H1 (cell line): ENCODE measurements around the gene TAGLN3. TPM values are rescaled to one million over a fixed set of nuclear protein-coding genes. Genes with fewer than 3 reads are reported as not detected.

Source experiments
- CTCF ChIA-PET: fragments of 300-600 bp; sonication (Branson Sonifier 250); formaldehyde crosslinking; loops from one replicate; lab custom pipeline; 2021; ENCODE audit not compliant: partially characterized antibody; lab: Charles Lee
- POLR2A ChIA-PET: fragments of 300-600 bp; sonication (Branson Sonifier 250); formaldehyde crosslinking; loops from one replicate; lab custom pipeline; 2021; ENCODE audit warnings: inconsistent platforms; ENCODE audit not compliant: partially characterized antibody; lab: Charles Lee
- DNase-seq, 2 experiments: peaks; one replicate each; pipeline versions ENCODE4 v3.0.0 to v3.0.0-alpha.2; 2010 to 2022; ENCODE audit warnings: low spot score in 2 of 2, low read depth in 1 of 2, mixed read lengths in 1 of 2
- FAIRE-seq: peaks from 2 replicates; lab custom pipeline; 2011; peaks lifted over from hg19 to GRCh38; lab: Jason Lieb, UNC
- H2AFZ ChIP-seq: 2 replicates; pipeline ENCODE4 v1.8.1; 2012; ENCODE audit warnings: low read length, inconsistent platforms
- H2AK5ac ChIP-seq: 2 replicates; pipeline ENCODE4 v1.6.1; 2013; ENCODE audit warnings: low read depth, low read length
- H2BK120ac ChIP-seq: replicated peaks from 2 replicates; pipeline ENCODE3; 2013; ENCODE audit warnings: low read depth, low read length, inconsistent platforms
- H2BK12ac ChIP-seq: 2 replicates; pipeline ENCODE4 v1.6.1; 2013; ENCODE audit warnings: low read depth, low read length
- H2BK15ac ChIP-seq: 2 replicates; pipeline ENCODE4 v1.6.1; 2013; ENCODE audit warnings: low read length
- H2BK20ac ChIP-seq: 2 replicates; pipeline ENCODE4 v1.6.1; 2013; ENCODE audit warnings: low read length
- H2BK5ac ChIP-seq: 2 replicates; pipeline ENCODE4 v1.6.1; 2013; ENCODE audit warnings: low read depth, low read length
- H3K14ac ChIP-seq: 2 replicates; pipeline ENCODE4 v1.6.1; 2013; ENCODE audit warnings: inconsistent platforms; ENCODE audit not compliant: insufficient read length
- H3K18ac ChIP-seq: 2 replicates; pipeline ENCODE4 v1.6.1; 2013; ENCODE audit warnings: low read length; ENCODE audit errors: extremely low read depth
- H3K23ac ChIP-seq: 2 replicates; pipeline ENCODE4 v1.6.1; 2013; ENCODE audit warnings: inconsistent platforms; ENCODE audit not compliant: insufficient read length
- H3K23me2 ChIP-seq: 2 replicates; pipeline ENCODE4 v1.6.1; 2013; ENCODE audit warnings: low read depth, low read length
- H3K27ac ChIP-seq: 2 replicates; pipeline ENCODE4 v1.6.1; 2011; ENCODE audit warnings: low read depth, low read length, inconsistent platforms
- H3K27me3 ChIP-seq, 4 experiments: replicated peaks in 1 of 4; 1 replicate in 1 of 4; 2 replicates in 3 of 4; pipeline versions ENCODE4 v1.6.1 to v1.8.1; 2011 to 2013; ENCODE audit warnings: low read length in 3 of 4, mild to moderate bottlenecking in 3 of 4, inconsistent platforms in 2 of 4, mixed read lengths in 2 of 4, moderate library complexity in 1 of 4; ENCODE audit not compliant: control insufficient read depth in 3 of 4, insufficient read depth in 3 of 4; ENCODE audit errors: extremely low read depth in 1 of 4
- H3K36me3 ChIP-seq, 4 experiments: 2 replicates each; pipeline versions ENCODE4 v1.6.1 to v1.8.1; 2011 to 2013; ENCODE audit warnings: mild to moderate bottlenecking in 4 of 4, low read length in 3 of 4, moderate library complexity in 2 of 4, control low read depth in 1 of 4, inconsistent platforms in 1 of 4; ENCODE audit not compliant: insufficient read depth in 4 of 4, control insufficient read depth in 2 of 4
- H3K4ac ChIP-seq: replicated peaks from 2 replicates; pipeline ENCODE3; 2013; ENCODE audit warnings: low read length, low read depth, mixed read lengths, inconsistent platforms; ENCODE audit not compliant: insufficient read length
- H3K4me1 ChIP-seq, 4 experiments: replicated peaks in 1 of 4; 1 replicate in 1 of 4; 2 replicates in 3 of 4; pipeline versions ENCODE4 v1.6.1 to v1.8.1; 2011 to 2013; ENCODE audit warnings: low read length in 3 of 4, inconsistent platforms in 2 of 4, mixed read lengths in 1 of 4; ENCODE audit not compliant: insufficient read depth in 4 of 4, control insufficient read depth in 3 of 4
- H3K4me2 ChIP-seq, 2 experiments: 2 replicates each; pipeline versions ENCODE4 v1.6.1 to v1.8.1; 2011 to 2013; ENCODE audit warnings: low read depth in 2 of 2, low read length in 2 of 2, control low read depth in 1 of 2, inconsistent platforms in 1 of 2, mild to moderate bottlenecking in 1 of 2; ENCODE audit not compliant: insufficient read depth in 1 of 2
- H3K4me3 ChIP-seq, 4 experiments: fragments of 200-600, 300-600 bp in 1 of 4; sonication (generic), shearing (Covaris generic), sonication (Bioruptor Twin) in 1 of 4; 2 replicates each; pipeline versions ENCODE4 v1.5.1 to v1.8.1; 2011 to 2016; ENCODE audit warnings: low read length in 4 of 4, low read depth in 3 of 4, control low read depth in 2 of 4, inconsistent platforms in 2 of 4, mild to moderate bottlenecking in 2 of 4, mixed read lengths in 1 of 4, moderate library complexity in 1 of 4; ENCODE audit not compliant: insufficient read depth in 2 of 4; ENCODE audit errors: extremely low read depth in 1 of 4
- H3K56ac ChIP-seq: replicated peaks from 2 replicates; pipeline ENCODE3; 2013; ENCODE audit warnings: low read depth, mild to moderate bottlenecking, mixed read lengths, low read length, inconsistent platforms; ENCODE audit not compliant: insufficient read length
- H3K79me1 ChIP-seq: 2 replicates; pipeline ENCODE4 v1.6.1; 2013; ENCODE audit warnings: low read depth, low read length, control low read depth
- H3K79me2 ChIP-seq, 2 experiments: 2 replicates each; pipeline versions ENCODE4 v1.6.1 to v1.8.1; 2012 to 2013; ENCODE audit warnings: low read length in 2 of 2, mild to moderate bottlenecking in 2 of 2, inconsistent platforms in 1 of 2; ENCODE audit not compliant: insufficient read depth in 2 of 2, control insufficient read depth in 1 of 2
- H3K9ac ChIP-seq, 4 experiments: replicated peaks in 1 of 4; 1 replicate in 1 of 4; 2 replicates in 3 of 4; pipeline versions ENCODE4 v1.6.1 to v1.8.1; 2011 to 2013; ENCODE audit warnings: low read depth in 3 of 4, low read length in 3 of 4, control low read depth in 2 of 4, mild to moderate bottlenecking in 2 of 4, moderate library complexity in 2 of 4, inconsistent platforms in 1 of 4; ENCODE audit errors: extremely low read depth in 1 of 4
- H3K9me3 ChIP-seq, 2 experiments: 2 replicates each; pipeline versions ENCODE4 v1.6.1 to v1.8.1; 2012 to 2013; ENCODE audit warnings: mild to moderate bottlenecking in 2 of 2, moderate library complexity in 2 of 2, control low read depth in 1 of 2, inconsistent platforms in 1 of 2, low read depth in 1 of 2, low read length in 1 of 2, mixed read lengths in 1 of 2; ENCODE audit not compliant: insufficient read depth in 2 of 2
- H4K20me1 ChIP-seq, 2 experiments: replicated peaks in 1 of 2; 2 replicates each; pipeline versions ENCODE3 to v1.8.1; 2011 to 2013; ENCODE audit warnings: inconsistent platforms in 2 of 2, low read length in 2 of 2, mild to moderate bottlenecking in 1 of 2; ENCODE audit not compliant: insufficient read depth in 2 of 2, control insufficient read depth in 1 of 2
- H4K5ac ChIP-seq: 2 replicates; pipeline ENCODE4 v1.6.1; 2013; ENCODE audit warnings: low read length, low read depth, mixed read lengths, inconsistent platforms; ENCODE audit not compliant: insufficient read length
- H4K8ac ChIP-seq: 2 replicates; pipeline ENCODE4 v1.8.0; 2013; ENCODE audit warnings: mild to moderate bottlenecking, moderate library complexity, low read length, inconsistent platforms; ENCODE audit not compliant: insufficient read depth; ENCODE audit errors: extremely low read depth
- H4K91ac ChIP-seq: replicated peaks from 2 replicates; pipeline ENCODE3; 2013; ENCODE audit warnings: low read length, mixed read lengths, inconsistent platforms; ENCODE audit not compliant: insufficient read length
- ATF3 ChIP-seq: IDR thresholded peaks from 2 replicates; pipeline ENCODE4 v1.6.1; 2011; ENCODE audit warnings: low read depth, mild to moderate bottlenecking, low read length; ENCODE audit not compliant: insufficient read depth
- BACH1 ChIP-seq: IDR thresholded peaks from 2 replicates; pipeline ENCODE4 v1.6.1; 2012; ENCODE audit warnings: low read length, improper control_type of control experiment
- HDAC6 ChIP-seq: IDR thresholded peaks from one replicate; pipeline ENCODE4 v1.7.1; 2012; ENCODE audit warnings: low read depth, mild to moderate bottlenecking, inconsistent platforms, low read length, moderate library complexity
- KDM4A ChIP-seq: IDR thresholded peaks from one replicate; pipeline ENCODE4 v1.7.1; 2012; ENCODE audit warnings: low read depth, mild to moderate bottlenecking, moderate library complexity, low read length, inconsistent platforms; ENCODE audit not compliant: severe bottlenecking
- MAX ChIP-seq: IDR thresholded peaks from 2 replicates; pipeline ENCODE4 v1.6.1; 2012; ENCODE audit warnings: inconsistent platforms
- POLR2A ChIP-seq, 2 experiments: IDR thresholded peaks; 1 replicate in 1 of 2; 2 replicates in 1 of 2; pipeline ENCODE4 v1.6.1; 2011; ENCODE audit warnings: low read depth in 2 of 2, low read length in 2 of 2, mild to moderate bottlenecking in 2 of 2; ENCODE audit errors: control extremely low read depth in 1 of 2
- TAF1 ChIP-seq: IDR thresholded peaks from 2 replicates; pipeline ENCODE4 v1.6.1; 2011; ENCODE audit warnings: mild to moderate bottlenecking, low read depth, low read length
- USF2 ChIP-seq: IDR thresholded peaks from 2 replicates; pipeline ENCODE4 v1.6.1; 2011; ENCODE audit warnings: low read length, improper control_type of control experiment
- WGBS, 2 experiments: shearing (Covaris generic) in 1 of 2; methylation state at CpG; one replicate each; pipeline versions ENCODE4 v1.1.6 to v1.1.7; 2013 to 2015; ENCODE audit warnings: low lambda C conversion rate in 2 of 2, mixed read lengths in 2 of 2, inconsistent platforms in 1 of 2, low coverage in 1 of 2, missing lambda C conversion rate in 1 of 2; ENCODE audit not compliant: insufficient replicate concordance in 2 of 2, insufficient coverage in 1 of 2, insufficient read length in 1 of 2; ENCODE audit errors: extremely low coverage in 1 of 2, missing lambda C conversion rate in 1 of 2; 5-methylcytosine and 5-hydroxymethylcytosine counted together
- polyA plus RNA-seq, 7 experiments: library from polyadenylated mRNA; depleted of rRNA in 3 of 7; stranded (reverse) in 5 of 7; unstranded in 2 of 7; fragments of >200 nt in 5 of 7; fragments of 200-250 nt in 2 of 7; gene quantifications; 1 replicate in 5 of 7; 2 replicates in 1 of 7; 4 replicates in 1 of 7; pipeline versions ENCODE4 v1.2.1 to v1.2.3, GENCODE V29; 2011 to 2013; ENCODE audit warnings: missing spikeins in 2 of 7, mixed read lengths in 2 of 7
- total RNA-seq: library from RNA; stranded (reverse); fragmentation: NEBNext Ultra II Directional; extraction: Animal tissue kit (Norgen Biotek cat#: 25700); gene quantifications from 2 replicates; pipeline ENCODE4 v1.2.1, GENCODE V29; 2021

Gene TAGLN3
- total and polyA plus RNA-seq, 2 of the 8 experiments (the other 6 are each of a cell fraction or from before 2014, with no cell fraction given): 6.3 to 7.5 TPM

GRCh38 chr3:112003321-112004080, 4.8 kb downstream of the TAGLN3 start:
- H2BK20ac ChIP-seq: no peak overlapping the region
- no peaks in the 10 kb centered on the region for H3K9me3 ChIP-seq
- no peak overlapping the region for H4K8ac ChIP-seq
- H3K14ac ChIP-seq: no peak overlapping the region
- H3K23ac ChIP-seq: no peak overlapping the region
- H3K4me2 ChIP-seq: no peak overlapping the region
- H3K79me1 ChIP-seq: no peaks in the 10 kb centered on the region
- H2AFZ ChIP-seq: no peak overlapping the region
- ChIA-PET CTCF (interaction anchor here (0.8 to 21.3 kb wide), 7 partner anchors 8 to 286 kb away, joined by 3 to 384 read pairs (median 5); partner anchors contain the start of gene TMPRSS7), POLR2A (interaction anchor here (0.5 to 1.6 kb wide), 5 partner anchors 9 to 318 kb away, joined by 3 to 5 read pairs (median 4); partner anchors contain the start of gene ABHD10)
- H2BK120ac ChIP-seq: no peak overlapping the region
- no peak overlapping the region for H3K9ac ChIP-seq
- 73% methylated on average over 4 of the region's 4 CpGs; no CpG with 5 or more reads in 1 of the 2 experiments for WGBS, 2 experiments
- no peak overlapping the region for H3K18ac ChIP-seq
- peaks cover 0 to 3% (median 1%) of the 10 kb centered on the region in 4 experiments; a peak in 3 of 8 replicates for H3K36me3 ChIP-seq
- DNase-seq: no peak
- peaks cover 3% of the 10 kb centered on the region in 2 experiments for H4K20me1 ChIP-seq
- no peak overlapping the region for H2AK5ac ChIP-seq
- H3K4me1 ChIP-seq: peaks cover 3 to 10% (median 5%) of the 10 kb centered on the region in 4 experiments; a peak in 5 of 7 replicates
- FAIRE-seq: no peak
- no peak overlapping the region for H2BK5ac ChIP-seq
- H4K91ac ChIP-seq: no peak overlapping the region
- peaks cover 12% of the 10 kb centered on the region for H3K23me2 ChIP-seq
- H3K56ac ChIP-seq: no peak overlapping the region
- H3K27ac ChIP-seq: no peak overlapping the region
- H3K4me3 ChIP-seq: no peak overlapping the region
- H2BK12ac ChIP-seq: no peak overlapping the region
- no peak overlapping the region for H4K5ac ChIP-seq
- H3K79me2 ChIP-seq: no peaks in the 10 kb centered on the region
- H3K4ac ChIP-seq: no peak overlapping the region
- H2BK15ac ChIP-seq: no peak overlapping the region
- peaks cover 1 to 21% (median 8%) of the 10 kb centered on the region in 4 experiments; a peak in 4 of 7 replicates for H3K27me3 ChIP-seq
- TF ChIP-seq POLR2A (IDR thresholded peaks at IDR 0.05; ENCODE audit: control extremely low read depth in 1 of 2, low read depth in 2 of 2, low read length in 2 of 2) (no peak), HDAC6 (no peak), USF2 (no peak), BACH1 (no peak), KDM4A (no peak), MAX (no peak), TAF1 (no peak), ATF3 (no peak)
